Effector memory CD8-positive, alpha-beta T cell (primary cell): ENCODE measurements around the gene CARNS1.
A peak's percentile ranks its signal among the peaks of the same experiment; 100 is the strongest.

Source experiments
- ATAC-seq: fragments of 150-1000 bp; cut with Tn5 transposase; replicated peaks from 2 replicates; pipeline ENCODE4 v1.10.0; 2021; ENCODE audit warnings: mild to moderate bottlenecking, moderate library complexity
- DNase-seq, 3 experiments: peaks; one replicate each; pipeline ENCODE4 v3.0.0; 2021
- H3K27ac Mint-ChIP-seq, 2 donors: one replicate each; pipeline ENCODE4 v1.8.0; 2022; ENCODE audit warnings: mild to moderate bottlenecking in 2 of 2, mixed read lengths in 2 of 2, moderate library complexity in 2 of 2
- H3K27me3 Mint-ChIP-seq, 2 donors: one replicate each; pipeline ENCODE4 v1.8.0; 2022; ENCODE audit warnings: mixed read lengths in 2 of 2
- H3K36me3 Mint-ChIP-seq: one replicate; pipeline ENCODE4 v1.8.0; 2022; ENCODE audit warnings: mild to moderate bottlenecking, moderate library complexity, mixed read lengths; ENCODE audit not compliant: insufficient read depth
- H3K4me1 Mint-ChIP-seq, 2 donors: one replicate each; pipeline ENCODE4 v1.8.0; 2022; ENCODE audit warnings: low read depth in 2 of 2, mixed read lengths in 2 of 2
- H3K4me3 Mint-ChIP-seq, 2 donors: one replicate each; pipeline ENCODE4 v1.8.0; 2022; ENCODE audit warnings: mild to moderate bottlenecking in 2 of 2, mixed read lengths in 2 of 2, moderate library complexity in 2 of 2
- H3K9me3 Mint-ChIP-seq, 2 donors: one replicate each; pipeline ENCODE4 v1.8.0; 2022; ENCODE audit warnings: mixed read lengths in 2 of 2

The CARNS1 gene

GRCh38 chr11:67449116-67449844, 33.8 kb downstream of the CARNS1 start:
- Mint-ChIP-seq H3K27ac (peak overlapping the region; percentile 33 to 79), H3K27me3 (no peaks in the 10 kb centered on the region), H3K36me3 (peaks cover 18% of the 10 kb centered on the region), H3K4me1 (peaks cover 40 to 45% of the 10 kb centered on the region in 2 donors), H3K4me3 (peak overlapping the region in 1 of 2 donors; percentile 17), H3K9me3 (no peaks in the 10 kb centered on the region)
- DNase-seq (no peak), ATAC-seq (no peak)

- Mint-ChIP-seq H3K4me3 (no peak overlapping the region), H3K36me3 (peaks cover 8% of the 10 kb centered on the region), H3K9me3 (no peaks in the 10 kb centered on the region), H3K27ac (peak overlapping the region in 1 of 2 donors; percentile 46), H3K27me3 (no peaks in the 10 kb centered on the region), H3K4me1 (peaks cover 26 to 28% of the 10 kb centered on the region in 2 donors)
- ATAC-seq: no peak
- no peak for DNase-seq
Observed at GRCh38 chr11:67450796-67451657, 35.5 kb downstream of the CARNS1 start.

- peaks cover 2% of the 10 kb centered on the region for H3K36me3 Mint-ChIP-seq
- peaks cover 22% of the 10 kb centered on the region in 2 donors for H3K4me1 Mint-ChIP-seq
- H3K4me3 Mint-ChIP-seq: no peak overlapping the region
- H3K9me3 Mint-ChIP-seq: no peaks in the 10 kb centered on the region
- H3K27me3 Mint-ChIP-seq: no peaks in the 10 kb centered on the region
- H3K27ac Mint-ChIP-seq: peak overlapping the region in 1 of 2 donors; percentile 46
- DNase-seq (no peak), ATAC-seq (no peak)
Observed at GRCh38 chr11:67451658-67451976, 36.1 kb downstream of the CARNS1 start.

DNA sequence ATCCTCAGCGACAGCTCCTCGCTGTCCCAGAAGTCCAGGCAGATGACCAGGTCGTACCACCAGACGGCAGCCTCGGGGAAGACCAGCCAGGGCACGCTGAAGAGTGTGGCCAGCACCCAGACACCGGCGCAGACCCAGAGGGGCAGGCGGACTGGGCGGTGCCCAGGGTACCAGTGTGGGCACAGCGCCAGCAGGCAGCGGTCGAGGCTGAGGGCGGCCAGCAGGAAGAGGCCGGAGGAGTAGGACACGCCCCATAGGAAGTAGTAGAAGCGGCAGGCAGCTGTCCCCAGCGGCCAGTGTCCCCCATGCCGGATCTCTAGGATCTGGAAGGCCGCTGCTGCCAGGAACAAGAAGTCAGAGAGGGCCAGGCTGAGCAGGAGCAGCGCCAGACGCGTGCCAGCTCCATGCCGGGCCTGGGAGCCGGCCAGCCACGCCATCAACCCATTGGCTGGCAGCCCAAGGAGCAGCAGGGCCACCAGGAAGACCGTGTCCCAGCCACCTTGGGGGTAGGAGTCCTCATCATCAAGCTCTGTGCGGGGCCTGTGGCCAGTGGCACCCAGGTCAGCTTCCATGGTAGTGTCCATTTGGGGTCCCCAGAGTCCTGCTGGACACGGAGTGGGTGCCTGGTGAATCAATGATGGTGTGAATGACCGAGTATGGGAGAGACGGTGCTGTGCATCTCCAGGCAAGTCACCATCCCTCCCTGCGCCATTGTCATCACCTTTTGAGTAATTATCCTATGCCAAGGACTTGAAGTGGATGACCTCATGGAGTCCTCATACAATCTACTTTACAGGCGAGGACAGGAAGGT, 36.9 kb downstream of the CARNS1 start, which contains the start of gene GPR152:
Gene GPR152, minus strand, starts transcription at position 589 of the 812 bp plus-strand sequence. Its CDS starts 5 bp downstream, at position 584.
- DNase-seq (no peak), ATAC-seq (no peak)
- no peak within 1 kb of the TSS for H3K4me3 Mint-ChIP-seq
- H3K4me1 Mint-ChIP-seq: peaks cover 18 to 21% of the 10 kb centered on the region in 2 donors
- H3K27me3 Mint-ChIP-seq: no peaks in the 10 kb centered on the region
- peaks cover 2% of the 10 kb centered on the region for H3K36me3 Mint-ChIP-seq
- peak within 1 kb of the TSS in 1 of 2 donors; percentile 46 for H3K27ac Mint-ChIP-seq
- no peaks in the 10 kb centered on the region for H3K9me3 Mint-ChIP-seq

GRCh38 chr11:67453816-67454732, 38.6 kb downstream of the CARNS1 start:
- Mint-ChIP-seq H3K36me3 (peaks cover 2% of the 10 kb centered on the region), H3K4me1 (peaks cover 7 to 14% of the 10 kb centered on the region in 2 donors), H3K9me3 (no peaks in the 10 kb centered on the region), H3K27me3 (no peaks in the 10 kb centered on the region), H3K27ac (no peak overlapping the region), H3K4me3 (no peak overlapping the region)
- ATAC-seq: no peak
- no peak for DNase-seq

DNA sequence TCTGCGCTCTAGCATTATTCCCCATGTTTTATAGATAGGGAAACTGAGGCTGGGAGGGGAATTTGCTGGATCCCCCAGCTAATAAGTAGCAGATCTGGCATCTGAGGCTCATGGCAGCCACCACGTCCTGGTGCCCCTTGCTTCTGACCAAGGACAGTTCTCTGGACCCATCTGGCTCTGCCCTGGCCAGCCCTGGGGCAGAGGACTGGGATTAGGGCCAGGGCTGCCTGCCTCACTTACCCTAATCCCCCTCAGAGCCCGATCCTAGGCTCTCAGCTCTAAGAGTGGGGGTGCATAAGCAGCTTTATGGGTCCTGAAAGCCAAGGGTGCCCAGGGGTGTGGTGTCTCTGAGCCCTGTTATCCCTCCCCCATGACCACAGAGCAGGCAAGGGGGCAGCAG, 39.6 kb downstream of the CARNS1 start, which contains the start of gene CABP4:
Gene CABP4, plus strand, starts transcription at position 301 of the 400 bp plus-strand sequence. Its CDS starts 70 bp downstream, at position 371.
- Mint-ChIP-seq H3K36me3 (peaks cover 2% of the 10 kb centered on the region), H3K4me1 (peaks cover 4 to 13% of the 10 kb centered on the region in 2 donors), H3K9me3 (no peaks in the 10 kb centered on the region), H3K27me3 (no peaks in the 10 kb centered on the region), H3K27ac (no peak within 1 kb of the TSS), H3K4me3 (no peak within 1 kb of the TSS)
- DNase-seq (no peak), ATAC-seq (no peak)

- Mint-ChIP-seq H3K4me3 (no peak overlapping the region), H3K4me1 (peaks cover 4 to 8% of the 10 kb centered on the region in 2 donors), H3K9me3 (no peaks in the 10 kb centered on the region), H3K27me3 (no peaks in the 10 kb centered on the region), H3K36me3 (peaks cover 2% of the 10 kb centered on the region), H3K27ac (no peak overlapping the region)
- DNase-seq: no peak
- no peak for ATAC-seq
Observed at GRCh38 chr11:67456068-67456705, 40.7 kb downstream of the CARNS1 start.

- peaks cover 4% of the 10 kb centered on the region in 2 donors for H3K4me1 Mint-ChIP-seq
- no peaks in the 10 kb centered on the region for H3K36me3 Mint-ChIP-seq
- ATAC-seq (no peak), DNase-seq (no peak)
- H3K27me3 Mint-ChIP-seq: no peaks in the 10 kb centered on the region
- H3K9me3 Mint-ChIP-seq: no peaks in the 10 kb centered on the region
- no peak overlapping the region for H3K27ac Mint-ChIP-seq
- no peak overlapping the region for H3K4me3 Mint-ChIP-seq
Observed at GRCh38 chr11:67457453-67457852, 42.0 kb downstream of the CARNS1 start.

GRCh38 chr11:67458266-67458665, 42.8 kb downstream of the CARNS1 start:
- no peak for DNase-seq
- H3K9me3 Mint-ChIP-seq: no peaks in the 10 kb centered on the region
- H3K4me3 Mint-ChIP-seq: no peak overlapping the region
- ATAC-seq: no peak
- no peaks in the 10 kb centered on the region for H3K27me3 Mint-ChIP-seq
- H3K27ac Mint-ChIP-seq: no peak overlapping the region
- H3K36me3 Mint-ChIP-seq: no peaks in the 10 kb centered on the region
- peaks cover 4% of the 10 kb centered on the region in 2 donors for H3K4me1 Mint-ChIP-seq

GRCh38 chr11:67463186-67463585, 47.7 kb downstream of the CARNS1 start:
- H3K9me3 Mint-ChIP-seq: no peaks in the 10 kb centered on the region
- H3K4me1 Mint-ChIP-seq: peaks cover 30 to 31% of the 10 kb centered on the region in 2 donors
- peak overlapping the region in 1 of 2 donors; percentile 51 for H3K27ac Mint-ChIP-seq
- ATAC-seq (no peak), DNase-seq (no peak)
- H3K36me3 Mint-ChIP-seq: peaks cover 18% of the 10 kb centered on the region
- H3K4me3 Mint-ChIP-seq: no peak overlapping the region
- H3K27me3 Mint-ChIP-seq: no peaks in the 10 kb centered on the region

DNA sequence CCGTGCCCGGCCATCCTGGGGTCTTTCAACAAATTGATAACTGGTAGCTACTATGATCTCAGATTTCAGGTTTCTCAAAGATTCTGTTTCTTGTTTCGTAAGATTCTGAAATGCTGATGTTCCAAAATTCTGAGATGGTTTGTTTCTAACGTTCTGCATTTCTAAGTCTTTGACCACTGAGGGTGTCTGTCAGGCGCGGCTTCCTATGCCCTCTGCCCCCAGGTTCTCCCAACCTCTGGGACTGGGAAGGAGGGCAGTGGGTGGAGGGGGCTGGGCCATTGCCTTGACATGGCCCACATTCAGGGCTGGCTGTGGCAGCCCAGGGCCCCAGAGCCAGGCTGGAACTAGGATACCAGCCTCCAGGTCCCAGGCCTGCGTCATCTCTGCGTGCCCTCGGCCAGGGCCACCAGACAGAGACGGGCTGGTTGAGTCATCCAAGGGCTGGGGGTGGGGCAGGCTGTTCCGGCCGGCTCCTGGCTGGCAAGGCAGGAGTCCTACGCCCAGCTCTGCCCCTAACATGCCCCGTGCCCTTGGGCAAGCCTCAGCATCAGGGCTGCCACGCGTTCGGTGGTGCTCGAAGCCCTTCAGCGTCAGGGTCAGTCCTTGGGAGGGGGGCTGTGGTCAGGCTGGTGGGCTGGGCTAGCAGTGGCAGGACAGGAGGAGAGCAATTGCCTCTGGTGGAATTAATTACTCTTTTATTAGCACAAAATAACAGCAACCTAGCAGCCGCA, 48.4 kb downstream of the CARNS1 start:
- DNase-seq (no peak), ATAC-seq (no peak)
- Mint-ChIP-seq H3K4me1 (peaks cover 34 to 35% of the 10 kb centered on the region in 2 donors), H3K27me3 (no peaks in the 10 kb centered on the region), H3K4me3 (peak overlapping the region; percentile 86 to 88), H3K27ac (peak overlapping the region; percentile 92 to 94), H3K36me3 (peaks cover 18% of the 10 kb centered on the region), H3K9me3 (no peaks in the 10 kb centered on the region)
